Lung (tissue), 12 donors: Measurements from ENCODE around the gene ZC3H13. TPM values are rescaled to one million over a fixed set of nuclear protein-coding genes. Genes with fewer than 3 reads are reported as not detected.

ENCODE experiments used
- ATAC-seq: fragments of 200-7000 bp; cut with Tn5 transposase; one replicate; pipeline ENCODE4 v1.9.1; 2020; ENCODE audit warnings: moderate number of reproducible peaks; ENCODE audit not compliant: insufficient read depth, low FRiP score
- DNase-seq, 3 donors: peaks; one replicate each; pipeline ENCODE4 v3.0.0-alpha.2; 2013 to 2017
- H3K27ac ChIP-seq, 2 donors: one replicate each; pipeline ENCODE4 v1.5.1; 2013; ENCODE audit warnings: mild to moderate bottlenecking in 2 of 2, moderate library complexity in 2 of 2, control low read depth in 1 of 2, inconsistent platforms in 1 of 2, low read depth in 1 of 2, low read length in 1 of 2
- H3K27me3 ChIP-seq, 3 donors: one replicate each; pipeline ENCODE4 v1.5.1; 2013; ENCODE audit warnings: low read length in 2 of 3; ENCODE audit not compliant: control insufficient read depth in 3 of 3, insufficient read depth in 3 of 3
- H3K36me3 ChIP-seq, 4 donors: one replicate each; pipeline ENCODE4 v1.5.1; 2013; ENCODE audit warnings: low read length in 4 of 4, mild to moderate bottlenecking in 1 of 4, moderate library complexity in 1 of 4; ENCODE audit not compliant: control insufficient read depth in 4 of 4, insufficient read depth in 4 of 4
- H3K4me1 ChIP-seq, 5 donors: one replicate each; pipeline ENCODE4 v1.5.1; 2013; ENCODE audit warnings: low read length in 5 of 5, mild to moderate bottlenecking in 2 of 5, moderate library complexity in 1 of 5; ENCODE audit not compliant: control insufficient read depth in 5 of 5, insufficient read depth in 5 of 5
- H3K4me3 ChIP-seq: one replicate; pipeline ENCODE4 v1.5.1; 2013; ENCODE audit warnings: mild to moderate bottlenecking, control low read depth, moderate library complexity
- H3K9ac ChIP-seq, 2 donors: one replicate each; pipeline ENCODE4 v1.5.1; 2013; ENCODE audit warnings: low read length in 2 of 2, control low read depth in 1 of 2; ENCODE audit not compliant: insufficient read depth in 1 of 2
- H3K9me3 ChIP-seq, 4 donors: one replicate each; pipeline ENCODE4 v1.5.1; 2013; ENCODE audit warnings: low read length in 3 of 4, mild to moderate bottlenecking in 1 of 4, moderate library complexity in 1 of 4; ENCODE audit not compliant: control insufficient read depth in 4 of 4, insufficient read depth in 3 of 4
- WGBS, 2 donors: extraction: QIAGEN DNeasy Blood & Tissue Kit; methylation state at CpG; one replicate each; pipeline ENCODE4 v1.1.7; 2013; 5-methylcytosine and 5-hydroxymethylcytosine counted together
- polyA plus RNA-seq, 2 donors: library from polyadenylated mRNA; stranded (reverse); fragments of 200-250 nt; gene quantifications; one replicate each; pipeline ENCODE4 v1.2.1, GENCODE V29; 2013
- total RNA-seq, 2 donors: library from RNA; depleted of rRNA in 1 of 2; stranded (reverse); fragments of >200 nt in 1 of 2; gene quantifications; one replicate each; pipeline ENCODE4 v1.2.1, GENCODE V29; 2014 to 2021
- TF ChIP-seq, protein P1 (sequence below): IDR thresholded peaks from 2 replicates; pipeline ENCODE4 v1.5.1; 2012; ENCODE audit warnings: mild to moderate bottlenecking; ENCODE audit errors: control extremely low read depth, extremely low read depth
- donor health status: control.
- donor health status: control.
- donor health status: Bipolar disorder and iron deficiency.
- donor health status: healthy.
- donor health status: DM: yes; HTN: yes; CAD: no.

Gene ZC3H13
- total and polyA plus RNA-seq, 4 donors, result 12.6 to 54.3 (median 27.3) TPM

DNA sequence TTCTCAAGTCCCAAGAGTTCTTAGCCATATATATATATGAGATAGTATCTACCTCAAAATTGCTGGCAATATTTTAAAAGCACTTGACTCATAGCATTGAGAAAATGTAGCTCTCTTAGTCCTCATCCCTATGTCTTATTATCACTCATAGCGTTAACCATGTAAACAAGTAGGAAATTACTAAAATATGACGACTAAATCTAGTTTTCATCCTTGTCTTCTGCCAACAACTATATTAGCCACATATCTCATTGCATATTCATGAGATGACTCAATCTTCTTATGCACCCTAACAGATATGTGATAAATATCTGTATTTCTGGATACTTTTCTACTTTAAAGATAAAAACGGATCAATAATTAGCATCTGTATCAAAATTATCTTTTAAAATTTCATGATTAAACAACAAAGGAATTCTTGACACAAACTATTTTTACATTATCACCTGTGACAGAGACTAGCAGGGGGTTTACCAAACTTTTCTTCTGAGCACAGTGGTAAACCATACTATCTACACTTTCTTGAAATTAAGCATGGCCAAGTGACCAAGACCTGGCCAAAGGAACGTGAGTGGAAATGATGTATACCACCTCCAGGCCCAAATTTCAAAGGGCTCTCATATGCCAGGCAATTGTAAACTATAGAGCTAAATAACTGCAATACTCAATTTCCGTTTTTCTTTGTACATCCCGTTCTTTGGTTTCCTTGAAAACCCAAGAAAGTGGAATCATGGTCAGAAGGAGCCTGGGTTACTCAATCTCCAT, 45.7 kb downstream of the ZC3H13 start:
- WGBS, 2 donors, result 92 to 93% methylated on average over 6 of the region's 6 CpGs
- ATAC-seq, result no peak
- no peak overlapping the region for H3K27ac ChIP-seq

DNA sequence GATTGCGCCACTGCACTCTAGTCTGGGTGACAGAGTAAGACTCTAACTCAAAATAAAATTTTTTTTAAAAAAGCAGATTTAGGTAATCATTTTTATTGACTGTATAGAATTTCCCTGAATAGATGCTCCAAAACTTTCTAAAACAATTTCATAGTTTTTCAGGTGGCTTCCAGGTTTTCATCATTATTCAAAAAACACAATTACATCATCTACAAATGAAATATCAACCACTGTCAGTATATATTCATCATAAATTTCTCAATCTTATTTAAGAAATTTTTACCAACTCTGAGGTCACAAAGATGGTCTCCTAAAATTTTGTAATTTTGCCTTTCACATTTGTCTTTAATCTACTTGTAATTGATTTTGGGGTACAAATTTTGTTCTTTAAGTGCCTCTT, 48.1 kb downstream of the ZC3H13 start:
- peaks cover 6 to 48% (median 27%) of the 10 kb centered on the region in 4 donors for H3K36me3 ChIP-seq
- no peak for ATAC-seq
- TF ChIP-seq, protein P1, sequence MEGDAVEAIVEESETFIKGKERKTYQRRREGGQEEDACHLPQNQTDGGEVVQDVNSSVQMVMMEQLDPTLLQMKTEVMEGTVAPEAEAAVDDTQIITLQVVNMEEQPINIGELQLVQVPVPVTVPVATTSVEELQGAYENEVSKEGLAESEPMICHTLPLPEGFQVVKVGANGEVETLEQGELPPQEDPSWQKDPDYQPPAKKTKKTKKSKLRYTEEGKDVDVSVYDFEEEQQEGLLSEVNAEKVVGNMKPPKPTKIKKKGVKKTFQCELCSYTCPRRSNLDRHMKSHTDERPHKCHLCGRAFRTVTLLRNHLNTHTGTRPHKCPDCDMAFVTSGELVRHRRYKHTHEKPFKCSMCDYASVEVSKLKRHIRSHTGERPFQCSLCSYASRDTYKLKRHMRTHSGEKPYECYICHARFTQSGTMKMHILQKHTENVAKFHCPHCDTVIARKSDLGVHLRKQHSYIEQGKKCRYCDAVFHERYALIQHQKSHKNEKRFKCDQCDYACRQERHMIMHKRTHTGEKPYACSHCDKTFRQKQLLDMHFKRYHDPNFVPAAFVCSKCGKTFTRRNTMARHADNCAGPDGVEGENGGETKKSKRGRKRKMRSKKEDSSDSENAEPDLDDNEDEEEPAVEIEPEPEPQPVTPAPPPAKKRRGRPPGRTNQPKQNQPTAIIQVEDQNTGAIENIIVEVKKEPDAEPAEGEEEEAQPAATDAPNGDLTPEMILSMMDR, result no peak

More for the DNA sequence above, 45.7 kb downstream of the ZC3H13 start:
- Histone ChIP-seq H3K4me3 (no peak overlapping the region), H3K9ac (no peak overlapping the region), H3K9me3 (no peaks in the 10 kb centered on the region), H3K27me3 (no peaks in the 10 kb centered on the region), H3K36me3 (peaks cover 2 to 33% (median 18%) of the 10 kb centered on the region in 4 donors), H3K4me1 (no peaks in the 10 kb centered on the region)
- no peak for DNase-seq
- TF ChIP-seq, protein P1, result no peak

DNA sequence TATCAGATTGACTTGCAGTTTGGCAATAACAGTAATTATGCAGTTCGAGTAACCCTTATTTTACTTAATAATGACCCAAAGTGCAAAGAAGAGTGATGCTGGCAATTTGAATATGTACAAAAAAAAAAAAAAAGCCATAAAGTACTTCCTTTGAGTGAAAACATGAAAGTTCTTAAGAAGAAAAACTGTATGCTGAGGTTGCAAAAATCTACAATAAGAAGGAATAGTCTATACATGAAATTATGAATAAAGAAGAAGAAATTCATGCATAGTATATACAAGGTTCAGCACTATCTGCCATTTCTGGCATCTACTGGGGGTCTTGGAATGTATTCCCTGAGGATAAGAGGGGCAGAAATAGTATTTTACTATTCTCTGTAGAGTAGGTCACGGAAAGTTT, 55.9 kb downstream of the ZC3H13 start:
- Histone ChIP-seq H3K4me1 (peaks cover 0 to 13% (median 0%) of the 10 kb centered on the region in 5 donors), H3K9me3 (peaks cover 0 to 2% (median 0%) of the 10 kb centered on the region in 4 donors), H3K4me3 (no peak overlapping the region), H3K27ac (no peak overlapping the region), H3K36me3 (peaks cover 15 to 24% (median 23%) of the 10 kb centered on the region in 4 donors), H3K27me3 (no peaks in the 10 kb centered on the region), H3K9ac (no peak overlapping the region)
- ATAC-seq (no peak), DNase-seq (no peak)
- TF ChIP-seq, protein P1, result no peak
- WGBS, 2 donors, result 93 to 98% methylated on average over 2 of the region's 2 CpGs

More for the DNA sequence above, 48.1 kb downstream of the ZC3H13 start:
- Histone ChIP-seq H3K4me3 (no peak overlapping the region), H3K9ac (no peak overlapping the region), H3K4me1 (no peaks in the 10 kb centered on the region), H3K27me3 (no peaks in the 10 kb centered on the region), H3K27ac (no peak overlapping the region), H3K9me3 (no peaks in the 10 kb centered on the region)
- DNase-seq, result no peak
- 96% methylated on average over 1 of the region's 1 CpG for WGBS, 2 donors
